Keratinocyte (primary cell): Measurements from ENCODE around the gene POLR3F.

Source experiments
- CTCF ChIP-seq, 3 experiments: IDR thresholded peaks in 1 of 3; conservative IDR thresholded peaks in 1 of 3; optimal IDR thresholded peaks in 1 of 3; 2 replicates in 2 of 3; 3 replicates in 1 of 3; pipeline versions ENCODE3 to v1.5.1; 2011; ENCODE audit warnings: low read length in 3 of 3, mild to moderate bottlenecking in 3 of 3, moderate library complexity in 2 of 3, control low read depth in 1 of 3, inconsistent platforms in 1 of 3; ENCODE audit not compliant: insufficient read depth in 2 of 3; ENCODE audit errors: extremely low read depth in 1 of 3
- EZH2 ChIP-seq: IDR thresholded peaks from one replicate; pipeline ENCODE4 v1.6.1; 2012; ENCODE audit warnings: inconsistent platforms, mild to moderate bottlenecking, low read length, moderate library complexity

- TF ChIP-seq CTCF (optimal IDR thresholded peaks at IDR 0.05 in 1 of 3, IDR thresholded peaks at IDR 0.05 in 1 of 3, conservative IDR thresholded peaks at IDR 0.05 in 1 of 3; ENCODE audit: extremely low read depth in 1 of 3, insufficient read depth in 2 of 3, low read length in 3 of 3), result no peak
- TF ChIP-seq EZH2, result no peak
These were observed 28.9 kb downstream of the POLR3F start for GRCh38 chr20:18496042-18496441.
